Measurements from ENCODE around the gene NKAIN1.

GRCh38 chr1:31183126-31183525 lies 56.6 kb downstream of the NKAIN1 start:
- TF ChIP-seq, protein P1, sequence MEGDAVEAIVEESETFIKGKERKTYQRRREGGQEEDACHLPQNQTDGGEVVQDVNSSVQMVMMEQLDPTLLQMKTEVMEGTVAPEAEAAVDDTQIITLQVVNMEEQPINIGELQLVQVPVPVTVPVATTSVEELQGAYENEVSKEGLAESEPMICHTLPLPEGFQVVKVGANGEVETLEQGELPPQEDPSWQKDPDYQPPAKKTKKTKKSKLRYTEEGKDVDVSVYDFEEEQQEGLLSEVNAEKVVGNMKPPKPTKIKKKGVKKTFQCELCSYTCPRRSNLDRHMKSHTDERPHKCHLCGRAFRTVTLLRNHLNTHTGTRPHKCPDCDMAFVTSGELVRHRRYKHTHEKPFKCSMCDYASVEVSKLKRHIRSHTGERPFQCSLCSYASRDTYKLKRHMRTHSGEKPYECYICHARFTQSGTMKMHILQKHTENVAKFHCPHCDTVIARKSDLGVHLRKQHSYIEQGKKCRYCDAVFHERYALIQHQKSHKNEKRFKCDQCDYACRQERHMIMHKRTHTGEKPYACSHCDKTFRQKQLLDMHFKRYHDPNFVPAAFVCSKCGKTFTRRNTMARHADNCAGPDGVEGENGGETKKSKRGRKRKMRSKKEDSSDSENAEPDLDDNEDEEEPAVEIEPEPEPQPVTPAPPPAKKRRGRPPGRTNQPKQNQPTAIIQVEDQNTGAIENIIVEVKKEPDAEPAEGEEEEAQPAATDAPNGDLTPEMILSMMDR (conservative IDR thresholded peaks at IDR 0.05; ENCODE audit: low read depth, low read length), result no peak
- no peak for TF ChIP-seq EZH2 (IDR thresholded peaks at IDR 0.05; ENCODE audit: borderline replicate concordance, low read depth, low read length, poor library complexity, severe bottlenecking)

Measured in A673 (cell line).